ENCODE results near the gene HSP90AB1. TPM values are rescaled to one million over a fixed set of nuclear protein-coding genes. Genes with fewer than 3 reads are reported as not detected.

HSP90AB1 gene
- total RNA-seq, 1 experiment from 2014 or later, result 1,986 TPM

GRCh38 chr6:44220913-44221290, 26.0 kb upstream of the HSP90AB1 start:
- peaks cover 0 to 3% (median 0%) of the 10 kb centered on the region in 3 experiments; a peak in 2 of 7 replicates for H3K36me3 Mint-ChIP-seq (ENCODE audit: insufficient read depth in 1 of 3, low read depth in 3 of 3)
- no peak overlapping the region for H4K5ac ChIP-seq (ENCODE audit: insufficient read length, low read depth, low read length)
- no peak for TF ChIP-seq CTCF (conservative IDR thresholded peaks at IDR 0.05)
- no peaks in the 10 kb centered on the region for H3K27me3 ChIP-seq (ENCODE audit: insufficient read depth, low read length)
- no peak overlapping the region for H3K23ac ChIP-seq (ENCODE audit: insufficient read length, low read depth, low read length)
- H3K27ac Mint-ChIP-seq, result peak overlapping the region in 2 of 3 experiments; percentile 81 to 85; a peak in 5 of 7 replicates
- peak overlapping the region in 1 of 2 experiments; percentile 47; a peak in 2 of 5 replicates for H3K4me3 Mint-ChIP-seq
- no peak overlapping the region for H3K27ac ChIP-seq (ENCODE audit: insufficient read length, low read depth, low read length)
- DNase-seq, result no peak
- no peak overlapping the region for H3T11ph ChIP-seq (ENCODE audit: low read length)
- H2AK5ac ChIP-seq (ENCODE audit: insufficient read length, low read length), result no peak overlapping the region
- peaks cover 22% of the 10 kb centered on the region; the same call in 1 of the 2 replicates for H3K4me1 ChIP-seq (ENCODE audit: insufficient read depth, low read length)
- H4K91ac ChIP-seq (ENCODE audit: insufficient read length, low read depth, low read length), result no peak overlapping the region
- H3K27me3 Mint-ChIP-seq (ENCODE audit: low read depth), result peaks cover 3% of the 10 kb centered on the region
- peaks cover 22% of the 10 kb centered on the region for H3K23me2 ChIP-seq (ENCODE audit: insufficient read length, low read depth, low read length, poor library complexity, severe bottlenecking)
- no peak overlapping the region for H2AFZ ChIP-seq (ENCODE audit: low read length)
- no peak overlapping the region for H2BK5ac ChIP-seq (ENCODE audit: insufficient read length, low read length)
- peaks cover 67 to 70% of the 10 kb centered on the region in 2 experiments for H3K4me1 Mint-ChIP-seq
- peaks cover 13% of the 10 kb centered on the region for H3K79me1 ChIP-seq (ENCODE audit: insufficient read depth, low read depth, low read length, poor library complexity, severe bottlenecking)
- H3K79me2 ChIP-seq (ENCODE audit: insufficient read depth, low read length), result peaks cover 13% of the 10 kb centered on the region; the same call in 1 of the 2 replicates
- H3K9ac ChIP-seq (ENCODE audit: extremely low read depth, insufficient read length, low read length), result no peak overlapping the region
- no peaks in the 10 kb centered on the region for H3K9me3 ChIP-seq (ENCODE audit: control insufficient read depth, low read depth, low read length)
- H3K18ac ChIP-seq (ENCODE audit: insufficient read length, low read depth, low read length), result no peak overlapping the region
- no peaks in the 10 kb centered on the region; a peak in 1 of 5 replicates for H3K9me3 Mint-ChIP-seq
- no peak overlapping the region for H2BK12ac ChIP-seq (ENCODE audit: insufficient read length, low read depth, low read length)
- H3K14ac ChIP-seq (ENCODE audit: insufficient read depth, low read length), result no peak overlapping the region
- no peak overlapping the region for H2BK15ac ChIP-seq (ENCODE audit: low read depth, low read length)
- no CpG with 5 or more reads among the region's 4 CpGs for WGBS (ENCODE audit: extremely low coverage, insufficient read length, low lambda C conversion rate)
- H2BK120ac ChIP-seq (ENCODE audit: low read depth, low read length, poor library complexity, severe bottlenecking), result no peak overlapping the region
- no peak overlapping the region for H4K8ac ChIP-seq (replicated peaks; ENCODE audit: insufficient read length, low read depth, low read length)
- no peak overlapping the region for H3K4me2 ChIP-seq (ENCODE audit: insufficient read depth, insufficient read length, low read length)
- no peak overlapping the region for H3K4ac ChIP-seq (ENCODE audit: low read depth, low read length)
- H4K20me1 ChIP-seq (ENCODE audit: control insufficient read depth, insufficient read depth, insufficient read length), result no peaks in the 10 kb centered on the region
- no peak overlapping the region for H3K56ac ChIP-seq (ENCODE audit: insufficient read length, low read depth, low read length)
- no peak overlapping the region for H2BK20ac ChIP-seq (ENCODE audit: low read depth, low read length, poor library complexity, severe bottlenecking)
